GM21717 (cell line): ENCODE results near the gene ZNF143.
A peak's percentile ranks its signal among the peaks of the same experiment; 100 is the strongest.
"Not testable (repeated sequence)": the region's sequence is repeated elsewhere in the genome, so short reads cannot be mapped to it uniquely, and the experiment has no call there.

Experiments used
- ATAC-seq: cut with Tn5 transposase; IDR thresholded peaks from one replicate; pipeline ENCODE4 v1.9.1; 2021; ENCODE audit warnings: mild to moderate bottlenecking, moderate library complexity; ENCODE audit not compliant: unreplicated experiment

ZNF143 gene

GRCh38 chr11:9460322-9461062 is at the start of gene ZNF143:
ZNF143 (plus strand) TSS chr11:9461012; CDS start chr11:9471309, 10,297 bp downstream.
- peak; percentile 87 for ATAC-seq

GRCh38 chr11:9428706-9429105 is 32.1 kb upstream of the ZNF143 start:
- no peak for ATAC-seq

GRCh38 chr11:9438611-9439010 is 22.2 kb upstream of the ZNF143 start:
- no peak for ATAC-seq

- ATAC-seq, result no peak
Measured at GRCh38 chr11:9446230-9446629, 14.6 kb upstream of the ZNF143 start.

- no peak for ATAC-seq
Measured at GRCh38 chr11:9448576-9449352, 12.0 kb upstream of the ZNF143 start.

GRCh38 chr11:9452023-9452422 is 8.8 kb upstream of the ZNF143 start:
- not testable (repeated sequence) for ATAC-seq

- no peak for ATAC-seq
Measured at GRCh38 chr11:9455722-9456121, 5.1 kb upstream of the ZNF143 start.

- no peak for ATAC-seq
Measured at GRCh38 chr11:9459667-9460321, 1.0 kb upstream of the ZNF143 start.

GRCh38 chr11:9461063-9461759 is 399 bp downstream of the ZNF143 start:
- peak; percentile 54 for ATAC-seq

- ATAC-seq, result no peak
Measured at GRCh38 chr11:9461760-9462134, 935 bp downstream of the ZNF143 start.

GRCh38 chr11:9462172-9462799 is 1.5 kb downstream of the ZNF143 start:
- ATAC-seq, result no peak

- no peak for ATAC-seq
Measured at GRCh38 chr11:9462806-9463537, 2.2 kb downstream of the ZNF143 start.

GRCh38 chr11:9470765-9471164 is 10.0 kb downstream of the ZNF143 start:
- ATAC-seq, result no peak

GRCh38 chr11:9473408-9473807 is 12.6 kb downstream of the ZNF143 start:
- ATAC-seq, result no peak

GRCh38 chr11:9479899-9480298 is 19.1 kb downstream of the ZNF143 start:
- ATAC-seq, result no peak

- no peak for ATAC-seq
Measured at GRCh38 chr11:9489080-9489765, 28.4 kb downstream of the ZNF143 start.

- no peak for ATAC-seq
Measured at GRCh38 chr11:9490376-9490775, 29.6 kb downstream of the ZNF143 start.

- no peak for ATAC-seq
Measured at GRCh38 chr11:9493492-9493891, 32.7 kb downstream of the ZNF143 start.

GRCh38 chr11:9494316-9494715 is 33.5 kb downstream of the ZNF143 start:
- no peak for ATAC-seq
